Endometrial microvascular endothelial cells (primary cell): ENCODE data around the gene ITGA11. TPM values are rescaled to one million over a fixed set of nuclear protein-coding genes. Genes with fewer than 3 reads are reported as not detected.

ENCODE experiments used
- in situ Hi-C: cut with HindIII; loops from 2 replicates; pipeline ENCODE4 v1.10.0; 2017; ENCODE audit warnings: low sequenced_read_pairs, low pct_unique_long_range_greater_than_20kb; ENCODE audit errors: inconsistent ontology term
- total RNA-seq: library from RNA; depleted of rRNA; stranded (reverse); fragments of >200 nt; gene quantifications from one replicate; pipeline ENCODE4 v1.2.3, GENCODE V29; 2015; ENCODE audit errors: inconsistent ontology term

ITGA11 gene
- 0.19 TPM for total RNA-seq

- in situ Hi-C loops: no loop called here
These were observed at the start of gene ITGA11 for GRCh38 chr15:68431792-68432401. TSS of gene ITGA11 (minus strand) at chr15:68432163. CDS start at chr15:68432066, 97 bp downstream.

DNA sequence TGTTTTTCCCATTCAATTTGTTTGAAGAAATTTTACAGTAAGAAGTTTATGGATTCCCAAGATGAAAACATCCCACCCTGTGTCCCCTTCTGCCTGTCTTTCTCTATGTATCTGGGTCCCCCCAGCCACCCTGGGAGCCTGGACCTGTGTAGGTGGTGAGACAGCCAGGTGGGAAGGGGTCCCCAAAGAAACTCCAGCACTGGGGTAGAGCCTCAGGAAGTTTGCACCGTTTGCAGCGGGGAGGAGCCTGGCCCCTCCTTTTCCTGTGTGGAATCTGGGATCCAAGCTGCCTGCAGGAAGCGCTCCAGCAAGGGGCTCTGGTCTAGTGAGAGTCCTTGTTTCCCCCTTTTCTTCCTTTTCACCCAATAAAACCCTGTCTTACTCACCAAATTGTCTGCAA, 49.4 kb upstream of the ITGA11 start:
- in situ Hi-C loops: no loop called here

GRCh38 chr15:68480296-68480695, 48.3 kb upstream of the ITGA11 start:
- in situ Hi-C loops: no loop called here

DNA sequence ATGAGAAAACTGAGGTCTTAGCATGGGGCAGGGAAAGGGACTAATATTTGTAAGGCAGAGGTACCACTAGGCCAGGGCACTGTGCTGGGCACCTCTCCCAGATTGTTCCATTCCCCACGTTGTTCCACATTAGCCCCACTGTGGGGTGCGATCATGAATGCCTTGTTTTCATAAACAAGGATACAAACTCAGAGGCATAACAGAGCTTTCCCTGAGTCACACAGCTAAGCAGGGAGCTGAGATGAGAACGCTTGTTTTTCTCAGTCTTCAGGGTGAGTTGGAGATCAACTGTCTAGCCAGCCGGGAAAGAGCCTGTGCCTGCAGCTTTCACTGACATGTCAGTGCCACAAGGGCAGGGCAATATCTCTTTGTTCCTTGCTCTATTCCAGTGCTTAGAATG, 47.9 kb upstream of the ITGA11 start:
- in situ Hi-C loops: no loop called here

GRCh38 chr15:68479406-68479805, 47.4 kb upstream of the ITGA11 start:
- in situ Hi-C loops: no loop called here

- in situ Hi-C loops: no loop called here
These were observed 46.9 kb upstream of the ITGA11 start for GRCh38 chr15:68478853-68479252.

DNA sequence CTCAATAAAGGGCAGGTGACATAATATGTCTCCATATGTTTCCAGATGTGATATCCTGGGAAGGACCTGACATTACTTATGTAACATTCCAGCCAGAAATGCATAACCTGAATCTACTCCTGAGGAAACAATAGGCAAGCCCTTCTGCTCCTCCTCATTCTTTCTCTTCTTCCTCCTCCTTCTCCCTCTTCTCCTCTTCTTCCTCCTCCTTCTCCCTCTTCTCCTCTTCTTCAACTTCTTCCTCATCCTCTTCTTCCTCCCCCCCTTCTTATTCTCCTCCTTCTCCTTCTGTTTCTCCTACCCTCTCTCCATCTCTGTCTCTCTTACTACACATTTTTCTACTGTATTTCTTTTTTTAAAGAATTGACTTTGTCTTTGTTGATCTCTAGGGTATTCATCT, 43.5 kb upstream of the ITGA11 start:
- in situ Hi-C loops: no loop called here

DNA sequence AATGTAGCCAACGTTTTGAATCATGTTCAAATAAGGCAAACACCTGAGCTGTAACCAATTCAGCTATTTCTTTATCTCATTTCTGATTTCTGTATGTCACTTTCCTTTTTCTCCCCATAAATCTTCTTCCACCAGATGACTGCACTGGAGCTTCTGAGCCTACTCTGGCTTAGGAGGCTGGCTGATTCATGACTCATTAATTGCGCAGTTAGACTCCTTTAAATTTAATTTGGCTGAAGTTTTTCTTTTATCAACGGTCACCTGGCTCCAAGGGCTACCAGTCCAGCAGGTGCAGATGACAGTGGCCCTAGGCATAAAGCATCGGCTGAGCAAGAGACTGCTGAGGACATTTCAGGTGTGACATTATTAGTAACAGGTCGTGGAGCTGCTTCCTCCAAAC, 39.6 kb upstream of the ITGA11 start:
- in situ Hi-C loops: no loop called here

- in situ Hi-C loops: no loop called here
These were observed 39.0 kb upstream of the ITGA11 start for GRCh38 chr15:68470976-68471375.

DNA sequence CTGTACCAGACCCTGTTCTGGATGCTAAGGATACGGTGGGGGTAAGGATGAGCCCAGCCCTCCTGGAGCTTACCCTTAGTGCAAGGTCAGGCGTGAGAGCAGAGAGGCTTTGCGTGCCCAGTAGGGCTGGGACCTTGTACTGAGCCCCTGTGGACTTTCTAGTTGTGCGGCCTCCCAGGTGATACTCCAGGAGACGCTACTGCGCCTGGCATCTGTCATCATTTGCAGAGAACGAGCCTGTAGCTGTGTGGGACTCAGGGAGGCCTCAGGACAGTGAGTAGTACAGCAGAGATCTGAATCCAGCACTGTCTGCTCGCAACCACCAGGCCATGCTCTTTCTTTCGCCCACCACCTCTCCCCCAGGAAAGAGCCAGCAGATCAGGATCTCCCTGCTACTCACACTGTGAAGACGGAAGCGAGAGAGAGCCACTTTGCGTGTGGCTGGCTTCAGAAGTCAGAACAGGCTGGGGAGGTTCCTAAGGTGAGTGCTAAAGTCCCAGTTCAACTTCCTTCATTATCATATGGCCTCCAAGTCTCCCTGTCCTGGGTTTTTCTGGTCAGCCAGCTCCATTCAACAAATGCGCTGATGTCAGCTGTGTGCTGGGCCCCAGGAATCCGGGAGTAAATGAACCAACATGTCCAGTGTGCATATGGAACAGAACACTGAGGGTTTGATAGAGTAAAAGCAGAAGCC, 38.2 kb upstream of the ITGA11 start:
- in situ Hi-C loops: no loop called here

- in situ Hi-C loops: no loop called here
These were observed 37.4 kb upstream of the ITGA11 start for GRCh38 chr15:68469162-68470048.

- in situ Hi-C loops: no loop called here
These were observed 34.9 kb upstream of the ITGA11 start for GRCh38 chr15:68466876-68467275.

DNA sequence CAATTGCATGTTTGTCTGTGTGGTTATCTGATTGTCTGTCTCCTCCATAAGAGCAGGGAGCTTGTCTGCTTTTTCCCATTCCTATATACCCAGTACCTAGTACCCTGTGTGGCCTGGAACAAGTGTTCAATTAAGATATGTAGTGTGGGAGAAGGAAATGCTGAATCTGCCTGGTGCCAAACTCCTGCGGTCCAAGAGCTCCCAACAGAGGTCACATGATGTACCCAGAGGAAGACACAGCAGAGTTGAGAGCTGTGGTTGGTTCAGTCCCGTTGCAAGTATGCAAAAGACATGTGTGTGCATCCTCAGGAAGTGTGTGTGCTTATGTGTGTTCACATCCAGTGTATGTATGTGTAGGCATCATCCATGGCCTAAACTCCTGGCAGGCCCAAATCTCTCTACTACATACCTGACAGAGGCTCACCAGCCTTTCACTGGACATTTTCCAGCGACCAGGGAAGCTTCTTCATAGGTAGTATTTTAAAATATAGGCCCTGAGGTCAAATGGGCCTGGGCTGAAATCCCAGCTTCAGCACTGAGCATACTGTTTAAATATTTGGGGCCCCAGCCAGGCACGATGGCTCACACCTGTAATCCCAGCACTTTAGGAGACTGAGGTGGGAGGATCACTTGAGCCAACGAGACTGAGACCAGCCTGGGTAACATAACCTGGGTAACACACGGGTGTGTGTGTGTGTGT, 34.0 kb upstream of the ITGA11 start:
- in situ Hi-C loops: no loop called here

DNA sequence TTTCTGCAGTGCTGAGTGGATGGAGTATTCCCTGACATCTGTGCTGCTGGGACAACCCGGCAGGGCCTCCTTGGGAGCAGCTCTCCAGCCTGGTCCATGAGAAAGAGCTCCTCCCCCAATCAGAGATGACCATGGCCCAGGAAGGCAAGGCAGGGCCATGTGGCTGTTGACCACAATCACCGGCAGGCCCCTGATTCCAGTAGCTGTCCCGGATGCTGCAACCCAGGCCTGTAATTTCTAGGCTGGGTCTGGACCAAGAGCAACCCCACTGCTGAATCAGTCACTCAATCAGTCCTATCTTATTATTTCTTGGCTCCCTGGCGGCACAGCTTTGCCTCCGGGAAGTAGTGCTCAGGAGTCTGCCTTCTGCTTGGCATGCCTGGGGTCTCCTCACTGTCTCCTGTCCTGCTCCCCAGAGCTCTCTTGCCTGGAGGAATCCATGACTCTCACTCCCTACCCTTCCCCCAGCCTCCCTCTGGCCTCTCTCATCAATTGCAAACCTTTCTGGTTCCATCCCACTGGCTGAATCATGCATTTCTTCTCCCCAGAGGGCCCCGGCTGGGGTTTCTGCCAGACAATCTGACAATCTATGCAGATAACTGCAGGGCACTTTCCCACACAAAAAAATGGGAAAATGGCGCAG, 32.6 kb upstream of the ITGA11 start:
- in situ Hi-C loops: no loop called here

- in situ Hi-C loops: no loop called here
These were observed 32.0 kb upstream of the ITGA11 start for GRCh38 chr15:68463996-68464395.

DNA sequence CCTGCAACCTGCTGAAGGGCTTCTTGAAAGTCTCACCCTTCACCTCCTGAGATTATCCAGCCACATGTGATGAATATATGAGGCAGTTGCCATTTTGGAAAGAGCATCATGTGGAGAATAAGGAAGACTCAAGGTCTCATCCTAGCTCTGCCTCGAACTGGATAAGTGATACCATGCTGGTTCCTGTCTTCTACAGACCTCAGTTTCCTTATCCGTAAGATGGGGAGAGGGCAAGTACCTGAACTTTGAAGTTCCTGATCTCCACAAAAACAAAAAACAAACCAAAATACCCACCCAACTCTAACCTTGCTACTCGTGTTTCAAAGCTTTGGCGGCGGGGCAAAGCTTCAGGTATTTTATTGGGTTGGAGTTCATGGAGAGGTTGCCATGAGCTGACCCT, 31.5 kb upstream of the ITGA11 start:
- in situ Hi-C loops: no loop called here

DNA sequence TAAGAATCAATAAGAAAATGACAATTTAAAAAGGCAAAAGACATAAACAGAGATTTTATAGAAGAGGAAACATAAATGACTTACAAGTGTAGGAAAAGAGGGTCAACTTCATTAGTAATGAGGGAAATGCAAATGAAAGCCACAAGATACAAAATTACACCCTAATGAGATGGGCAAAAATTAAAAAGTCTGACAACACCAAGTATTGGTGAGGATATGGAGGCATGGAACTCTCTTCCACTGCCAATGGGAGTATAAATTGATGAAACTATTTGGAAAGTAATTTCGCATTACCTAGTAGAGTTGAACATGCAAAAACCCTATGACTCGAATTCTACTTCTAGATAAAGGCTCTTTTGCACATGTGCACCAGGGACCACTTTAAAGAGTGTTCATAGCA, 28.2 kb upstream of the ITGA11 start:
- in situ Hi-C loops: no loop called here

DNA sequence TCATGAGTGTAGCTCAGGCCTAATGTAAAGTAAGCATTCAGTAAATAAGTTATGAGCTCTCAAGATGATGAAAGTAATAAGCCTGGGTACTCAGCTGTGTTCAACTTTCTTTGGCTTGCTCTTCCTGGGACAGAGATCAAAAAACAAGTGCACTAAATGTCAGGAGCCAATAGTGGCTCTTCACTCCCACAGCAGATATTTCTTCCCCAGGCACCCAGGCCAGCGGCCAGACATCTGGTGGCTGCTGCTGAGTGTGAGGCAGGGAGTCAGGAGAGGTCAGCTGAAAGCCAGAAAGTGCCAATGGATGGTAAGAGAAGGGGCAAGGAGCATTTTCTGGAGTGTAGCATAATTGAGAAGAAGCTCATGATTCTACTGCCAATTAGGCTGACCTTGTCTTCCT, 18.2 kb upstream of the ITGA11 start:
- in situ Hi-C loops: no loop called here

- in situ Hi-C loops: no loop called here
These were observed 17.4 kb upstream of the ITGA11 start for GRCh38 chr15:68449389-68449788.
